MCF 10A (cell line): ENCODE results near the gene SSBP4. TPM values are rescaled to one million over a fixed set of nuclear protein-coding genes. Genes with fewer than 3 reads are reported as not detected.
A peak's percentile ranks its signal among the peaks of the same experiment; 100 is the strongest.

Source experiments
- BruUV-seq: library from RNA; stranded (reverse); fragments of 400-500 nt; replicated peaks from 2 replicates; lab custom pipeline; 2021; lab: Mats Ljungman, UMichigan
- CTCF ChIA-PET: fragments of 300-600 bp; sonication (Branson Sonifier 250); formaldehyde crosslinking; extraction: SDS; loops from one replicate; lab custom pipeline; 2021; ENCODE audit warnings: antibody characterized with exemption, inconsistent platforms; lab: Yijun Ruan, JAX
- POLR2A ChIA-PET: fragments of 300-600, 350-650 bp; sonication (Branson Sonifier 250); formaldehyde crosslinking; extraction: SDS; loops from one replicate; lab custom pipeline; 2020; ENCODE audit warnings: antibody characterized with exemption, inconsistent platforms; lab: Yijun Ruan, JAX
- DNase-seq: peaks from one replicate; pipeline ENCODE4 v3.0.0-alpha.2; 2018; ENCODE audit not compliant: unreplicated experiment
- H3K27ac Mint-ChIP-seq: one replicate; pipeline ENCODE4 v1.8.0; 2022; ENCODE audit warnings: mild to moderate bottlenecking, low read depth, mixed read lengths; ENCODE audit not compliant: unreplicated experiment
- H3K27me3 Mint-ChIP-seq: one replicate; pipeline ENCODE4 v1.8.0; 2022; ENCODE audit warnings: mixed read lengths; ENCODE audit not compliant: insufficient read depth, unreplicated experiment
- H3K36me3 Mint-ChIP-seq: one replicate; pipeline ENCODE4 v1.8.0; 2022; ENCODE audit warnings: mild to moderate bottlenecking, moderate library complexity, mixed read lengths; ENCODE audit not compliant: insufficient read depth, unreplicated experiment
- H3K4me1 Mint-ChIP-seq: one replicate; pipeline ENCODE4 v1.8.0; 2022; ENCODE audit warnings: mixed read lengths; ENCODE audit not compliant: insufficient read depth, unreplicated experiment
- H3K4me3 Mint-ChIP-seq: one replicate; pipeline ENCODE4 v1.8.0; 2022; ENCODE audit warnings: mild to moderate bottlenecking, moderate library complexity, mixed read lengths; ENCODE audit not compliant: unreplicated experiment
- H3K9me3 Mint-ChIP-seq: one replicate; pipeline ENCODE4 v1.8.0; 2022; ENCODE audit warnings: mixed read lengths; ENCODE audit not compliant: unreplicated experiment
- intact Hi-C: fragments of 100-400 bp; cut with micrococcal nuclease; formaldehyde crosslinking; loops from 2 replicates; pipeline ENCODE4 v1.14.1; 2022
- total RNA-seq: library from RNA; stranded (reverse); gene quantifications from 2 replicates; pipeline ENCODE4 v1.2.3, GENCODE V29; 2022
- TF ChIP-seq, protein P1 (sequence below): fragments of 200-600 bp; IDR thresholded peaks from one replicate; pipeline ENCODE4 v1.8.0; 2022; ENCODE audit warnings: antibody characterized with exemption, mild to moderate bottlenecking; ENCODE audit not compliant: unreplicated experiment

Gene SSBP4
- total RNA-seq, 1 experiment from 2014 or later = 26.3 TPM

GRCh38 chr19:18453269-18454024 lies 34.2 kb downstream of the SSBP4 start:
- no peaks in the 10 kb centered on the region for H3K27me3 Mint-ChIP-seq

GRCh38 chr19:18456279-18456678 lies 37.1 kb downstream of the SSBP4 start:
- DNase-seq = no peak
- intact Hi-C loops = no loop called here
- H3K4me3 Mint-ChIP-seq = no peak overlapping the region
- BruUV-seq = no TSS peak
- POLR2A ChIA-PET = no interaction called here
- H3K27me3 Mint-ChIP-seq = no peaks in the 10 kb centered on the region
- no peaks in the 10 kb centered on the region for H3K9me3 Mint-ChIP-seq
- H3K36me3 Mint-ChIP-seq = peaks cover 54% of the 10 kb centered on the region
- peak overlapping the region; percentile 26 for H3K27ac Mint-ChIP-seq
- TF ChIP-seq, protein P1, sequence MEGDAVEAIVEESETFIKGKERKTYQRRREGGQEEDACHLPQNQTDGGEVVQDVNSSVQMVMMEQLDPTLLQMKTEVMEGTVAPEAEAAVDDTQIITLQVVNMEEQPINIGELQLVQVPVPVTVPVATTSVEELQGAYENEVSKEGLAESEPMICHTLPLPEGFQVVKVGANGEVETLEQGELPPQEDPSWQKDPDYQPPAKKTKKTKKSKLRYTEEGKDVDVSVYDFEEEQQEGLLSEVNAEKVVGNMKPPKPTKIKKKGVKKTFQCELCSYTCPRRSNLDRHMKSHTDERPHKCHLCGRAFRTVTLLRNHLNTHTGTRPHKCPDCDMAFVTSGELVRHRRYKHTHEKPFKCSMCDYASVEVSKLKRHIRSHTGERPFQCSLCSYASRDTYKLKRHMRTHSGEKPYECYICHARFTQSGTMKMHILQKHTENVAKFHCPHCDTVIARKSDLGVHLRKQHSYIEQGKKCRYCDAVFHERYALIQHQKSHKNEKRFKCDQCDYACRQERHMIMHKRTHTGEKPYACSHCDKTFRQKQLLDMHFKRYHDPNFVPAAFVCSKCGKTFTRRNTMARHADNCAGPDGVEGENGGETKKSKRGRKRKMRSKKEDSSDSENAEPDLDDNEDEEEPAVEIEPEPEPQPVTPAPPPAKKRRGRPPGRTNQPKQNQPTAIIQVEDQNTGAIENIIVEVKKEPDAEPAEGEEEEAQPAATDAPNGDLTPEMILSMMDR = no peak
- CTCF ChIA-PET = interaction anchor here (0.9 to 1.6 kb wide), 3 partner anchors 13 to 132 kb away, joined by 3 to 5 read pairs (median 4); partner anchors contain the start of gene REX1BD
- peaks cover 22% of the 10 kb centered on the region for H3K4me1 Mint-ChIP-seq

More at GRCh38 chr19:18453269-18454024, 34.2 kb downstream of the SSBP4 start:
- ChIA-PET POLR2A (interaction anchor here (0.8 to 2.2 kb wide), 4 partner anchors 43 to 136 kb away, joined by 3 to 13 read pairs (median 4); partner anchors contain the start of genes KXD1 and UBA52), CTCF (interaction anchor here (1.1 to 5.1 kb wide), 6 partner anchors 9 to 395 kb away, joined by 3 to 59 read pairs (median 4); partner anchors contain the start of gene UBA52)
- Mint-ChIP-seq H3K4me3 (no peak overlapping the region), H3K4me1 (peaks cover 9% of the 10 kb centered on the region), H3K36me3 (peaks cover 59% of the 10 kb centered on the region), H3K27ac (peak overlapping the region; percentile 17), H3K9me3 (no peaks in the 10 kb centered on the region)
- DNase-seq = peak; percentile 79
- TF ChIP-seq, protein P1 = no peak
- intact Hi-C loops = loop anchor here (5.0 kb wide), 1 partner anchor 69 kb away; the partner anchor contains the start of gene ELL
- no TSS peak for BruUV-seq

GRCh38 chr19:18456974-18457373 lies 37.8 kb downstream of the SSBP4 start:
- Mint-ChIP-seq H3K27ac (no peak overlapping the region), H3K27me3 (no peaks in the 10 kb centered on the region), H3K9me3 (no peaks in the 10 kb centered on the region), H3K36me3 (peaks cover 60% of the 10 kb centered on the region), H3K4me3 (no peak overlapping the region), H3K4me1 (peaks cover 29% of the 10 kb centered on the region)
- BruUV-seq = no TSS peak
- CTCF ChIA-PET = interaction anchor here (0.6 to 1.6 kb wide), 8 partner anchors 12 to 393 kb away, joined by 3 to 5 read pairs (median 4); partner anchors contain the start of gene REX1BD
- POLR2A ChIA-PET = no interaction called here
- intact Hi-C loops = no loop called here
- TF ChIP-seq, protein P1 = no peak
- peak; percentile 39 for DNase-seq
